Stomach (tissue), 4 donors: ENCODE results near the gene RCAN1.

Experiments
- EP300 ChIP-seq: sonication (generic); formaldehyde crosslinking; IDR thresholded peaks from one replicate; pipeline ENCODE4 v1.6.1; 2017; ENCODE audit warnings: antibody characterized with exemption
- POLR2A ChIP-seq, 4 donors: fragments of 450-650 bp; IDR thresholded peaks; one replicate each; pipeline ENCODE4 v1.6.1; 2016; ENCODE audit warnings: antibody characterized with exemption in 4 of 4, control low read depth in 2 of 4, mild to moderate bottlenecking in 1 of 4, moderate library complexity in 1 of 4
- POLR2AphosphoS5 ChIP-seq, 3 donors: sonication (generic); formaldehyde crosslinking; IDR thresholded peaks; one replicate each; pipeline ENCODE4 v1.6.1; 2016; ENCODE audit warnings: antibody characterized with exemption in 3 of 3

DNA sequence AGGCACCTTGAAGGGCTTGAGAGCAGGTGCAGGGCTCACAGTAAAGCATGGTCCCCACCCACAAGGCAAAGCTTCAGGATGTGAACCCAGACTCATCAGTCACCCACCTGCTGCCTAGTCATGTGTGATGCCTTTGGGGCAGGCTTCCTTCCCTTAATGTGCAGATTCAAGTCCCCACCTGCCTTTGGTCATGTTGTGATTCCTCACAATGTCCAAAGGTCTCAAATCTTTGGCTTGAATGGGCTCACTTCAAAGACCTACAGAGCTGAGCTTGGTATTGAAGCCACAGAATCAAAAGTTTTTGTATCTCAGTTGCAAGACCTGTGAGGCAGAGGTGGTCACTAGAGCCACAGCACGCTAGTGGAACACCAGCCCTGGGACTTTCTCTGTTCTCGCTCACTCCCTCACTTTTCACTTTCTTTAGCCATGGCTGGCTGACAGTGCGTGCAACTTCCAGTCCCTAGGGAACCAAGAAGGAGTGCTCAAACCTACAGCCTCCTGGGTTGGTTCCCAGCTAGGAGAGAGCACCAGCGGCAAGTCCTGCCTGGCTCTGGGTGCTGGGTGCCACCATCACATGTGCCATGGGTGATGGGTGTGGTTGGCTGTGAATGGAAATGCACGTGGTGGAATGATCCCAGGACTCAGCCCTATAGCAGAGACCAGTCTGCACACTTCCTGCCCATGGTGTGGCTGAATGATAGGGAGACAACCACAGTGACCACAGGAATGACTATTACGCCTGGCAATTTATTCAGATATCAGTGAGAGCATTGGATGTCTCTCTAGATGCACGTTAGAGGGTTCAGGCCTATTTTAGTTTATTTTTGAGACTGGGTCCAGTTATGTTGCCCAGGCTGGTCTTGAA lies 27.5 kb upstream of the RCAN1 start:
- TF ChIP-seq POLR2A (IDR thresholded peaks at IDR 0.05) (no peak), POLR2AphosphoS5 (IDR thresholded peaks at IDR 0.05) (no peak), EP300 (no peak)
